Peyer's patch (tissue), 4 donors: ENCODE measurements around the gene SLC39A5.

ENCODE experiments used
- POLR2A ChIP-seq, 2 donors: fragments of 450-650 bp; IDR thresholded peaks; one replicate each; pipeline ENCODE4 v1.5.1; 2017; ENCODE audit warnings: antibody characterized with exemption in 2 of 2, mild to moderate bottlenecking in 2 of 2, moderate library complexity in 2 of 2
- TF ChIP-seq, protein P1 (sequence below), 6 experiments: fragments of 450-650 bp in 4 of 6; fragments of 200-600 bp in 2 of 6; sonication (generic) in 1 of 6; IDR thresholded peaks; one replicate each; pipeline ENCODE4 v1.5.1; 2017 to 2019; ENCODE audit warnings: antibody characterized with exemption in 6 of 6, mild to moderate bottlenecking in 3 of 6, moderate library complexity in 1 of 6

DNA sequence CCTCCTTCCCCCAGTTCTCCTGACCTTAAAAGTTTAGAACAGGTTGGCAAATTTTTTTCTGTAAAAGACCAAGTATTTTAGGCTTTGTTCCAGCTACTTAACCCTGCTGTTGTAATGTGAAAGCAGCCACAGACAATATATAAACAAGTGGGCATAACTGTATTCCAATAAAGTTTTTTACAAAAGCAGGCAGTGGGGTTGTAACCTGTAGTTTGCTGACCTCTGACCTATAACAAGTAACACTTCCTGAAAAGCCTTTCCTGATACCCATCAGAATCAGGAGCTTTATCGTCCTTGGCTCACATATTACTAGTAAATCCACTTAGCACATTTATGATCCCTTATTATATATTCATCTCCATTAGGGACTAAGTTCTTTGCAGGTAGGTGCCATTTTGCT, 27.5 kb upstream of the SLC39A5 start:
- TF ChIP-seq POLR2A (IDR thresholded peaks at IDR 0.05): no peak
- TF ChIP-seq, protein P1, sequence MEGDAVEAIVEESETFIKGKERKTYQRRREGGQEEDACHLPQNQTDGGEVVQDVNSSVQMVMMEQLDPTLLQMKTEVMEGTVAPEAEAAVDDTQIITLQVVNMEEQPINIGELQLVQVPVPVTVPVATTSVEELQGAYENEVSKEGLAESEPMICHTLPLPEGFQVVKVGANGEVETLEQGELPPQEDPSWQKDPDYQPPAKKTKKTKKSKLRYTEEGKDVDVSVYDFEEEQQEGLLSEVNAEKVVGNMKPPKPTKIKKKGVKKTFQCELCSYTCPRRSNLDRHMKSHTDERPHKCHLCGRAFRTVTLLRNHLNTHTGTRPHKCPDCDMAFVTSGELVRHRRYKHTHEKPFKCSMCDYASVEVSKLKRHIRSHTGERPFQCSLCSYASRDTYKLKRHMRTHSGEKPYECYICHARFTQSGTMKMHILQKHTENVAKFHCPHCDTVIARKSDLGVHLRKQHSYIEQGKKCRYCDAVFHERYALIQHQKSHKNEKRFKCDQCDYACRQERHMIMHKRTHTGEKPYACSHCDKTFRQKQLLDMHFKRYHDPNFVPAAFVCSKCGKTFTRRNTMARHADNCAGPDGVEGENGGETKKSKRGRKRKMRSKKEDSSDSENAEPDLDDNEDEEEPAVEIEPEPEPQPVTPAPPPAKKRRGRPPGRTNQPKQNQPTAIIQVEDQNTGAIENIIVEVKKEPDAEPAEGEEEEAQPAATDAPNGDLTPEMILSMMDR (IDR thresholded peaks at IDR 0.05): no peak
